Adrenal gland (tissue), 5 donors: ENCODE results near the gene CSTPP1.

Experiments
- POLR2A ChIP-seq, 2 donors: fragments of 450-650 bp; IDR thresholded peaks; one replicate each; pipeline ENCODE4 v1.6.1; 2017; ENCODE audit warnings: antibody characterized with exemption in 2 of 2, mild to moderate bottlenecking in 2 of 2, moderate library complexity in 1 of 2
- TF ChIP-seq, protein P1 (sequence below), 6 experiments: fragments of 450-650 bp in 4 of 6; fragments of 200-600 bp in 2 of 6; sonication (generic) in 1 of 6; IDR thresholded peaks; 1 replicate in 5 of 6; 2 replicates in 1 of 6; pipeline versions ENCODE4 v1.5.1 to v1.8.0; 2016 to 2021; ENCODE audit warnings: antibody characterized with exemption in 6 of 6, mild to moderate bottlenecking in 2 of 6, moderate library complexity in 1 of 6
- donor health status: DM: no; HTN: no; CAD: no.

DNA sequence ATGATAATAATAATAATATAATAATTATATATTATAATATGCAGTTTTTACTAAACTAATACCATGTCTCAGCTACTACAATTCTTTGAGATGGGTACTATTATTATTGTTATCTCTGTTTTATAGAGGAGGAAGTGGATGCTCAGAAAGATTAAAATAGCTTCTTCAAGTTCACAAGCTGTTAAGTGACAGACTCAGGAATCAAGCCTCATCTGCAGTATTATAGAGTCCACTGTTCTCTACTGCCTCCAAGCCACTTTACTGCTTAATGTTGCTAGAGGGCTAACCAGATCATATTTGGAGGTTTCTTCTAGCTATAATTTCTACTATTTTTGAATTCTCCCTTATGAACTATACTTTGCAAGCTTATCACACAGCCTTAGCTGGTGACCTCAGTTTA, 62.7 kb downstream of the CSTPP1 start:
- TF ChIP-seq, protein P1, sequence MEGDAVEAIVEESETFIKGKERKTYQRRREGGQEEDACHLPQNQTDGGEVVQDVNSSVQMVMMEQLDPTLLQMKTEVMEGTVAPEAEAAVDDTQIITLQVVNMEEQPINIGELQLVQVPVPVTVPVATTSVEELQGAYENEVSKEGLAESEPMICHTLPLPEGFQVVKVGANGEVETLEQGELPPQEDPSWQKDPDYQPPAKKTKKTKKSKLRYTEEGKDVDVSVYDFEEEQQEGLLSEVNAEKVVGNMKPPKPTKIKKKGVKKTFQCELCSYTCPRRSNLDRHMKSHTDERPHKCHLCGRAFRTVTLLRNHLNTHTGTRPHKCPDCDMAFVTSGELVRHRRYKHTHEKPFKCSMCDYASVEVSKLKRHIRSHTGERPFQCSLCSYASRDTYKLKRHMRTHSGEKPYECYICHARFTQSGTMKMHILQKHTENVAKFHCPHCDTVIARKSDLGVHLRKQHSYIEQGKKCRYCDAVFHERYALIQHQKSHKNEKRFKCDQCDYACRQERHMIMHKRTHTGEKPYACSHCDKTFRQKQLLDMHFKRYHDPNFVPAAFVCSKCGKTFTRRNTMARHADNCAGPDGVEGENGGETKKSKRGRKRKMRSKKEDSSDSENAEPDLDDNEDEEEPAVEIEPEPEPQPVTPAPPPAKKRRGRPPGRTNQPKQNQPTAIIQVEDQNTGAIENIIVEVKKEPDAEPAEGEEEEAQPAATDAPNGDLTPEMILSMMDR (IDR thresholded peaks at IDR 0.05) = no peak
- no peak for TF ChIP-seq POLR2A (IDR thresholded peaks at IDR 0.05)
